ENCODE results near the gene SNHG17. TPM values are rescaled to one million over a fixed set of nuclear protein-coding genes. Genes with fewer than 3 reads are reported as not detected.
"Not testable (repeated sequence)": the region's sequence is repeated elsewhere in the genome, so short reads cannot be mapped to it uniquely, and the experiment has no call there.

Gene SNHG17
- total RNA-seq, 1 donor from 2014 or later, result 10.6 TPM

- intact Hi-C loops (cut with DNase I), result no loop called here
- no peak for DNase-seq (ENCODE audit: low spot score)
Measured at GRCh38 chr20:38392356-38392755, 42.8 kb downstream of the SNHG17 start.

- no peak for DNase-seq (ENCODE audit: low spot score)
Measured at GRCh38 chr20:38387953-38388352, 47.2 kb downstream of the SNHG17 start.

GRCh38 chr20:38386851-38387250, 48.3 kb downstream of the SNHG17 start:
- no peak for DNase-seq (ENCODE audit: low spot score)
- intact Hi-C loops (cut with DNase I), result no loop called here

More at GRCh38 chr20:38387953-38388352, 47.2 kb downstream of the SNHG17 start:
- intact Hi-C loops (cut with DNase I), result no loop called here

- intact Hi-C loops (cut with DNase I), result no loop called here
- DNase-seq (ENCODE audit: low spot score), result no peak
Measured at GRCh38 chr20:38386004-38386403, 49.1 kb downstream of the SNHG17 start.

- DNase-seq (ENCODE audit: low spot score), result no peak
- intact Hi-C loops (cut with DNase I), result no loop called here
Measured at GRCh38 chr20:38383147-38383546, 52.0 kb downstream of the SNHG17 start.

GRCh38 chr20:38377838-38378237, 57.3 kb downstream of the SNHG17 start:
- intact Hi-C loops (cut with DNase I); DNase-seq (ENCODE audit: low spot score): not testable (repeated sequence)

- intact Hi-C loops (cut with DNase I), result no loop called here
- no peak for DNase-seq (ENCODE audit: low spot score)
Measured at GRCh38 chr20:38377039-38377685, 58.0 kb downstream of the SNHG17 start.

GRCh38 chr20:38373898-38374297, 61.2 kb downstream of the SNHG17 start:
- intact Hi-C loops (cut with DNase I), result no loop called here
- DNase-seq (ENCODE audit: low spot score), result no peak

- intact Hi-C loops (cut with DNase I), result no loop called here
- no peak for DNase-seq (ENCODE audit: low spot score)
Measured at GRCh38 chr20:38373231-38373867, 61.8 kb downstream of the SNHG17 start.

- no peak for DNase-seq (ENCODE audit: low spot score)
- intact Hi-C loops (cut with DNase I), result no loop called here
Measured at GRCh38 chr20:38372806-38373205, 62.3 kb downstream of the SNHG17 start.

Other genes starting within 250 kb of the SNHG17 start
- gene KIAA1755, start 174.6 kb downstream of the SNHG17 start, total RNA-seq, result 7.0 TPM
- 0.40 TPM for gene BPI, start 131.2 kb downstream of the SNHG17 start, total RNA-seq
- gene LBP, start 88.8 kb downstream of the SNHG17 start, total RNA-seq, result 0.11 TPM
- gene RALGAPB, start 37.5 kb upstream of the SNHG17 start, total RNA-seq, result 27.6 TPM
- not detected for gene ADIG, start 145.9 kb upstream of the SNHG17 start, total RNA-seq
- gene ARHGAP40, start 166.5 kb upstream of the SNHG17 start, total RNA-seq, result not detected